ENCODE results near the gene MYO18B.

The MYO18B gene

DNA sequence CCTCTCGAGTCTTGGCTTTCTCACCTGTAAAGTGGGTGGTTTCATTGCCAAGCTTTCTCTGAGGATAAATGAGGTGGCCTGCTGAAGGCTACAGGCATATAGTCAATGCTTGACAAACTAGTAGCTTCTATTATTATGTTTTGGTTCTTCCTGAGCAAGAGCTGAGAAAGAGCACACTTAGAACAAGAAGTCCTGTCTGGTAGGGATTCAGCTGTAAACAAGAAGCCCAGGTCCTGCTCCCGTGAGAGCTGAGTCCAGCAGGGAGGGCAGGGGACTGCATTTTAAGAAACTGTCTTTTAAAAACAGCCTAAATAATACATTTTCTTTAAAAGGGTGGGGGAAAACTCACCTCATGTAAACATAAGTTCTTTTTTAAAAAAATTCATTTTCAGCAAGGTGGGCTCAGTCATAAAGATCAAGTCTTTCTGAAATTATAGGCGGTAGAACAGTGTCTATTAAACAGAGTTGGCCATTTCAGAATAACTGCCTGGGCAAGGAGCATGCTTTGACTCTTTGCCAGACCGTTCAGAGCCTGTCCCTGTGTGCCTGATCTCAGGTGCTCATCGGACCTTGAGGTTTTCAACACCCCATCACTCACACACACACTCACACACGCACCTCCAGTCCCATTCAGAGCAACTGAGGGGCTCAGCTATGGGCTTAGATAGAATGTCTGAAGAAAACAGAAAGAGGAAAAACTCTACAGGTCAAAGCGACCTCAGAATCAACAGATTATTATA lies 29.2 kb upstream of the MYO18B start:
- DNase-seq: no peak

- DNase-seq: no peak
These were observed 27.9 kb upstream of the MYO18B start for GRCh38 chr22:25714070-25714469.

GRCh38 chr22:25714739-25715138 lies 27.2 kb upstream of the MYO18B start:
- no peak for DNase-seq

DNA sequence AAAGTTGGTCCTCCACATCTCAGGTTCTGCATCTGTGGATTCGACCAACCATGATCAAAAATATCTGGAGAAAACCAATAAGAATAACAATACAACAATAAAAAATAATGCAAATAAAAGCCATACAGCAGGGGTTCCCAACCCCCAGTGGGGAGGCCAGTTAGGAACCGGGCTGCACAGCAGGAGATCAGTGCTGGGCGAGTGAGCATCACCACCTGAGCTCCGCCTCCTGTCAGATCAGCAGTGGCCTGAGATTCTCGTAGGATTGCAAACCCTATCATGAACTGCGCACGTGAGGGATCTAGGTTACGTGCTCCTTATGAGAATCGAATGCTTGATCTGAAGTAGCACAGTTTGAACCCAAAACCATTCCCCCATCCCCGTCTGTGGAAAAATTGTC lies 25.4 kb upstream of the MYO18B start:
- no peak for DNase-seq

DNA sequence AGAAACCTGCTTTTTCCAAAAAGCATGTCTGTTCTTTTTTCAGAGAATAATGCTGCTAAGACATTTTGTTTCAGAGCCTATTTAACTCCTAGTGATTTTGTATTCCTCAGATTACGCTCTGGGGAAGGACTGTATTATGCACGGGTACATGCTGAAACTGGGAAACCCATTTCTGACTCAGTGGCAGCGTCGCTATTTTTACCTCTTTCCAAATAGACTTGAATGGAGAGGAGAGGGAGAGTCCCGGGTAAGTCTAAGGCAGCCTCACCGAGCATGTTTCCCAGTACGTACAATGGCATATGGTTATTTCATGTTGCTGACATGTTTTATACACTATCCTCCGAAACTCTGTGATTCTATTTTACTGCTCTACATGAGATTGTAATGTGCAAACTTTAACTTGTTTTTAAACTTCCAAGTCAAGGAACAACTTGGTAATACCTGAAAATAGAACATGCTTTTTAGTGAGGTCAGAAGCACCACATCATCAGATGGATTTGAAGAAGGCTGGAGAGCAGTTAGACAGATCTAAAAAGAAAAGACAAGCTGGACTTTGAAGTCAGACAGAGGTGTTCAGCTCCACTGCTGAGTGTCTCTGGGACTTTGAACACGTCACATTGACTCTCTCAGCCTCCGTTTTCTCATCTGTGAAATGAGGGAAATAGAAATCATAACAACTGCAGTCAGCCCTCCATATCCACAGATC lies 23.7 kb upstream of the MYO18B start:
- DNase-seq: no peak

- no peak for DNase-seq
These were observed 19.8 kb upstream of the MYO18B start for GRCh38 chr22:25722223-25722622.

DNA sequence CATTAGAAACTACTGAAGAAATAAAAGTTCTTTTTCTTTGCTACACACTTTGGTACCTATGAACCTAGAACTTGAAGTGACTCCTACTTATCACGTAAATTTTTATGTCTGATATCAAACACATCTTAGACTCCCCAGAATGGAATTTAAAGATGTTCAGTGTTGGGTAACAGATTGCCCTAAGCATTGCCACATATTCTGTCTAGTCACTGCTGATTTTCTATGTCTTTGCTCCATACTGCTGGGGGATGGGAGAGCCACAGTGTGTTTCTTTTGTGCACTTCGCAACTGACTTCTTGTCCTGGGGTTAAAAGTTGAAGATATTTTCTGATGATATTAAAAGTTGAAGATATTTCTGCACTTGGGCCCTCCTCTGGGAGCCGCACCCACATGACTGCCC lies 19.4 kb upstream of the MYO18B start:
- DNase-seq: no peak

DNA sequence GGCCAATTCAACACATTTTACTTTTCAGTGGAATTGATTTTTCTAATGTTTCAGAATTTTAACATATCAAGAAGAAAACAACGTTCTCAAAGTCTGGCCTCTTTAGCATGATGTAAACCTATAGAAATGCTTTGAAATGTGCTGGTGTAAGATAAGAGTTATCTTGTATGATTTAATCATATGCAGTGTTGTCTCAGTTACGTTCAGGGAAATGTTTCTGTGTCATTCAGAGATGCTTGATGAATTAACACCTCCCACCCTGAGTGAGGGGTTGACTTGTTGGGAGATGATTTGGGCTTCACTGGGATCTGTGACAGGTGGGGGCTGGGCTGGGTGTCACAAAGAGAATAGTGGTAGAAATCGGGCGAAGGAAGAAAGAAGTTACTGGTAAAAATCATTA lies 15.7 kb upstream of the MYO18B start:
- no peak for DNase-seq

DNA sequence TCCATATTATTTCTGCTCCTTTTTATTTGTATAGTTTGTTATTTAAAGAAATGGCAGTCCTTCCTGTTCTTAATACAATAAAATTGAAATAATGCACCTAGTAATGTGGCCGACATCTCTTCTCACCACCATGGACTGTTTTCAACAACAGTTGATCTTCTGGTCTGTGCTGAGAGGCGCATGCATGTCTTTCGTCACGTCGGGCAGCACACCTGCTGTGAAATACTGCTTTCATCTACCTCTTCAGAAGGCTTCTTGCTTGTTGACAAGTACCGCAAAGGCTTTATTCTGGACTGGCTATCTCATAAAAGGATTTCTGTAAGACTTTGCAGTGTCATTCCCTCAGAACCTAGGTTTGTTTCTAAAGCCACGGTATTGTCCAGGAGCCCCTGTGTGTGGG lies 13.9 kb upstream of the MYO18B start:
- no peak for DNase-seq

GRCh38 chr22:25729016-25729995 lies 12.7 kb upstream of the MYO18B start:
- no peak for DNase-seq

- DNase-seq: no peak
These were observed 6.3 kb upstream of the MYO18B start for GRCh38 chr22:25735650-25736049.

DNA sequence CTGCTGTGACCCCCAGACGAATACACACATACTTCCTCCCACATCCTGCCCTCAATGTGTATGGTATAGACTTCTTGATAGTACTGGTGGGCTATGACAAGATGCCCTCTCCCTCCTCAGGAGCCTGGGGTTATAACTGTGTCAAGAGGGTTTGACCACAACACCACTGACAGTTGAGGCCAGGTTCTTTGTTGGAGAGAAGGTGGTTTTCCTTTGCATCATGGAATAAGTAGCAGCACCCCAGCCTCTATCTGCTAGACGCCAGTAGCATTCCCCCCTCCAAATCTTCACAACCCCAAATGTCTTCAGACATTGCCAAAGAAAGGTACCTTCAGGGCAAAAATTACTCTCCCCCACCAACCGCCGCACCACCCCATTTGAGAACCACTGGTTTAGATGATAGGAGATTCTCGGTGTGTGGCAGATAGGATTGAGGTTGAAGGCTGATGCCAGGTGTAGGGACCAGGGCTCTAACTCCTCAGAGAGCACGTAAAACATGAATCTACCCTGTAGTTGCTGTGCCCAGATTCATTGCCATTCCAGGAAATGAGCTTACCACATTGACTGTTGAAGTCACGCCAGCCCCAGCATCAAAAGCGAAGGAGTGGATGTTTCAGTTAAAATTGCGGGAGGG lies 5.5 kb upstream of the MYO18B start:
- DNase-seq: peak; percentile 8

DNA sequence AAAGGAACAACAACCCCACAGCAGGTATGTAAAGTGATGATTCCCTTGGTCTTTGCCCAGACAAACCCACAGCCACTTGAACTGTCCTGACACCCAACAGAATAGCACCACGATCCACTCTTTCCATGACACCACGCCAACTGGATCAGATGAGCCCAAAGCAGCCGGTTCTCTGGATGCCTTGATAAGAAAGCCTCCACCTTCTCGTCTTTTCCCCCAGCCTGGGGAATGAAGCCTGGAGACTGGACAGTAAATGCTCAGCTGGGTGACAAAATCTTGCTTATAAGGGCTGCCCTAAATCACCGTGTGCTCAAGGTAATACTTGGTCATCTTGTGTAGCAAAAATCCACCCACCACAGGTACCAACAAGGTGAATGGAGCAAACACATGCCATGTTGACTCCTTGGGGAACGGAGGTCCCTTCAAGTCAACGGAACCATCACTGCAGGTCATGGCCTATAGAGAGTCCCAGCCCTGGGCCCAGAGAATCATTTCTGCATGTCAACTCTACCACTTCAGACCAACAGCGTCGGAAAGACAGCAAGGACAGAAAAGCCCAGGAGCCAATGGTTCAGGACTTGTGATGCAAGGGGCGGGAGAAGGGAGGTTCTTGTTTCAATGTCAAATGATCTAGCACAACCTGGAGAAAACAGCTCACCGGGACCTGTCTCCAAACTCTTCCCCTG lies 2.2 kb upstream of the MYO18B start:
- no peak for DNase-seq

DNA sequence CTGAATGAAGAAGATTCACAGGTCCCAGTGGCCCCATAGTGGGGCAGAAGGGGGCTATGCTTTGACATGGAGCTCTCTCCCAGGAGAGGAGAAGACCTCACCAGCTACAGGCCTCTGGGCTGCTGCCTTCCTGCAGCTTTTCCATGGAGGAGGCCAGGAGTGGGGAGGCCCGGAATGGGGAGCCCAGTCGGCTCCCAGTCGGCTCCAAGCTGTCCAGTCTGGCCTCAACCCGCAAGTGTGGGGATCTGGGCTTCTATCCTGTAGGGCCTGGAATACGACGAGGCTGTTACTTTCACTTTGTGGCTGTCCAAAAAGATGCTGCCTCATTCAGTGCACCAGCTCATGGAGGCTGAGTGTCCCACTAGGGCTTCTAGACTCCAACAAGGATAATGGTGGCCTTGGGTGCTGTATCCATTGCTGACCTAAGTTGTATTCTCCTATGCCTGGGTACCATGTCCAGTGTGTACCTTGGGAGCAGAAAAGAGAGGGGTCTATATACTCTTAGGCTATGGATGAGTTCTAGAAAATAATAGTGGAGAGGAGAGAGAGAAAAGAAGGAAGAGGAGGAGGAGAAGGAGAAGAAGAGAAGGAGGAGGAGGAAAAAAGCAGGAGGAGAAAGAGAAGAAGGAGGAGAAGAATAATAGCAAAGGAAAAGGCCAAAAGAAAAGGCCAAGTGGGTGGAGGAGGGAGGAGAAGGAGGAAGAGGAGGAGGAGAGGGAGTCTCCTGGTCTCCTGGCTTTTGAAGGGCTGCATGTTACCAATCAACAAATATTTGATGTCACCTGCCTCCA lies 1.1 kb downstream of the MYO18B start:
- no peak for DNase-seq

GRCh38 chr22:25744694-25745093 lies 2.7 kb downstream of the MYO18B start:
- no peak for DNase-seq

DNA sequence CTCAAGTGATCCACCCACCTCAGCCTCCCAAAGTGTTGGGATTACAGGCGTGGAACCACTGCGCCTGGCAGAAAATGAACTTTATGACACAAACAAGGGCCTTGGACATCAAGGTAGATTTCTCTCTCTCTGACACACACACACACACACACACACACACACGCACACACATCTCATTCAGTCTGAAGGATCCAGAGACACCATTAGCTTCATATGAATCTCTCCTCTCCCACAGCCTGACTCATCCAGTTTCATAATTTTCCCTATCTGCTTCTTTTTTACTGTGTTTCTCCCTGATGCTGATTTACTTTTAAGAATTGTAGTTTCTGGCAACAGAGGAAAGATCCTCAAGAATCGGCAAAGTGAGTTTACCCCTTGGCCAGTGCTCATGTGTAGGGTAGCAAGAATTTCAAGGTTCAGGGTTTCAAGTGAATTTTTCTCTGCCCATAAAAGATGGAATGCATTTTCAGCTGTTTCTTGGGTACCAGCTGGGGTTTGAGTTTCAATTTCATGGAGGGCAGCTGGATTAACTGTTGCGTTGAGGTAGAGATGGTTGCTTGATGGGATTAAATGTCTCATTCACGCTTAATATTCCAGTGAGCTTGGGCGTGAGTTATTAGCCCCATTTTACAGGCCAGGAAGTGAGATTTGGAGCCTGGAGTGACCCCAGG lies 3.5 kb downstream of the MYO18B start:
- no peak for DNase-seq

- no peak for DNase-seq
These were observed 4.0 kb downstream of the MYO18B start for GRCh38 chr22:25746012-25746373.

DNA sequence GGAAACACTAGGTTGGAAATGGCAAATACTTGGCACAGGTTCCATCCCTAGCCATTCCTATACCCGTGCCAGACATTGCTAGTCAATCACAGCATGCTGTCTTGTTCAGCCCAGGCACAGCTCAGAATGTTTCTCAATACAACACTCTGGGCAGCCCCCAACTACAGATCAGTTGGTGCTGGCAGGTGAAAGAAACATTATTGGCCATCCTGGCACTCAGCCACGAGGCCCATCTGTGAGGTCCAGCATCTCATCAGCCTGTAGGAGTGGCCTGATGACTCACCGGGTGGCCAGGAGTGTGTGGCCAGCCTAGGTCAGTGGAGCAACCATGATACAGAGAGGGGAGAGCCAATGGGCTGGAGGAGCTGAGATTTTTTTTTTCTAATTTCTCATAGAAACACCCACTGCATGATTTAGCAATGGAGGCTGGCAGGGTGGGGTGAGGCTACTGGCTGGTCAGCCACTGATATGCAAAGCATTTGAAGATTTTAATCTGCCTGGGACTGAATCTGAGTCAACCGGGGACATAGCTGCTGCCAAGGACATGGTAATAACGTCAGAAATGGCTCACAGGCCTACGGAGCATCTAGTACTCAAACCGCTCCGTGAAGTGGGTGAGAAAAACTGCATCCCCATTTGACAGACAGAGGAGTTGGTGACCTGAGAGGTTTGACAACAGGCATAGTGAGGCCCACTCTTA lies 5.4 kb downstream of the MYO18B start:
- no peak for DNase-seq

DNA sequence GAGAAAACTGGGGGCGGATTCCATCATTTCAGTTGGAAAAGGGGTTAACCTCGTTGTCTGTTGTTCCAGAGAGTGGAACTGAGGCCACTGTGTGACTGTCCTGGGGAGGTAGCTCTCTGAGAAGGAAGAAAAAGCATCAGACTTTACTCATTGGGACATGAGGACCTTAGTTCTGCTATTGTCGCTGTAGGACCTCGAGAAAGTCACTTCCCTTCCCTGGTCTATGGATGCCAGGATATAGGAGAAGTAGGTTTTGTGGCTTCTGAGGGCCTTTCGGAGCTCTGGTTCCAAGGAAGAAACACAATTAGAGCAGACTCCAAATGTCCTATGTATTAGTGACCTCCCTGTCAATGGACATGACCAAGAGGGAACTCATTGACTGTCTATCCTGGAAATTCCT lies 6.2 kb downstream of the MYO18B start:
- no peak for DNase-seq

- DNase-seq: no peak
These were observed 6.7 kb downstream of the MYO18B start for GRCh38 chr22:25748704-25749103.

Measured in CD4-positive, alpha-beta T cell treated with Interleukin-10 for 1 hour (primary cell).